Endothelial cell of umbilical vein (primary cell): ENCODE data around the gene CUL2. TPM values are rescaled to one million over a fixed set of nuclear protein-coding genes. Genes with fewer than 3 reads are reported as not detected.

Source experiments
- BruUV-seq: library from RNA; stranded (reverse); fragments of 400-500 nt; replicated peaks from 2 replicates; lab custom pipeline; 2021; lab: Mats Ljungman, UMichigan
- CTCF ChIA-PET: fragments of 300-600, 350-600 bp; sonication (Branson Sonifier 250); formaldehyde crosslinking; loops from one replicate; lab custom pipeline; 2021; ENCODE audit warnings: antibody characterized with exemption, inconsistent platforms; lab: Charles Lee
- POLR2A ChIA-PET: fragments of 300-600, 350-600 bp; sonication (Branson Sonifier 250); formaldehyde crosslinking; loops from one replicate; lab custom pipeline; 2021; ENCODE audit warnings: antibody characterized with exemption, inconsistent platforms; lab: Charles Lee
- DNase-seq: peaks from one replicate; pipeline ENCODE4 v3.0.0-alpha.2; 2011; ENCODE audit warnings: low read depth, low spot score
- FAIRE-seq: peaks from 2 replicates; lab custom pipeline; 2011; peaks lifted over from hg19 to GRCh38; lab: Jason Lieb, UNC
- H2AFZ ChIP-seq: 2 replicates; pipeline ENCODE4 v1.6.0; 2012; ENCODE audit warnings: low read depth, low read length, control low read depth, inconsistent platforms
- H3K27ac ChIP-seq: 2 replicates; pipeline ENCODE4 v1.5.1; 2011; ENCODE audit warnings: low read depth, mild to moderate bottlenecking, control low read depth, low read length, moderate library complexity; ENCODE audit not compliant: insufficient read depth
- H3K27me3 ChIP-seq, 2 experiments: 2 replicates each; pipeline versions ENCODE4 v1.6.0 to v1.6.1; 2011; ENCODE audit warnings: low read length in 2 of 2, mixed read lengths in 1 of 2; ENCODE audit not compliant: control insufficient read depth in 2 of 2, insufficient read depth in 2 of 2
- H3K36me3 ChIP-seq, 2 experiments: 2 replicates in 1 of 2; 3 replicates in 1 of 2; pipeline ENCODE4 v1.5.1; 2011; ENCODE audit warnings: low read length in 2 of 2, mild to moderate bottlenecking in 1 of 2, moderate library complexity in 1 of 2; ENCODE audit not compliant: control insufficient read depth in 2 of 2, insufficient read depth in 2 of 2; ENCODE audit errors: extremely low read depth in 1 of 2
- H3K4me1 ChIP-seq: 3 replicates; pipeline ENCODE4 v1.5.1; 2011; ENCODE audit warnings: mild to moderate bottlenecking, low read length; ENCODE audit not compliant: control insufficient read depth, insufficient read depth; ENCODE audit errors: extremely low read depth
- H3K4me2 ChIP-seq: 2 replicates; pipeline ENCODE4 v1.6.1; 2011; ENCODE audit warnings: low read length, control low read depth, mixed read lengths; ENCODE audit not compliant: insufficient read depth
- H3K4me3 ChIP-seq, 3 experiments: fragments of 200-600 bp in 1 of 3; sonication (generic), shearing (Covaris generic) in 1 of 3; replicated peaks in 1 of 3; 2 replicates each; pipeline ENCODE4 v1.5.1; 2011 to 2016; ENCODE audit warnings: control low read depth in 3 of 3, low read length in 3 of 3, mild to moderate bottlenecking in 2 of 3, inconsistent platforms in 1 of 3, low read depth in 1 of 3, moderate library complexity in 1 of 3; ENCODE audit not compliant: insufficient read depth in 1 of 3
- H3K79me2 ChIP-seq: 2 replicates; pipeline ENCODE4 v1.6.0; 2012; ENCODE audit warnings: low read length, inconsistent platforms; ENCODE audit not compliant: control insufficient read depth, insufficient read depth
- H3K9ac ChIP-seq: replicated peaks from 2 replicates; pipeline ENCODE3; 2011; ENCODE audit warnings: low read length, control low read depth; ENCODE audit not compliant: insufficient read depth; ENCODE audit errors: extremely low read depth
- H3K9me1 ChIP-seq: replicated peaks from 3 replicates; pipeline ENCODE4 v1.6.0; 2011; ENCODE audit warnings: mild to moderate bottlenecking, low read length; ENCODE audit not compliant: control insufficient read depth, insufficient read depth; ENCODE audit errors: extremely low read depth
- H3K9me3 ChIP-seq: replicated peaks from 2 replicates; pipeline ENCODE4 v1.5.1; 2012; ENCODE audit warnings: low read length, inconsistent platforms; ENCODE audit not compliant: control insufficient read depth, insufficient read depth
- H4K20me1 ChIP-seq: replicated peaks from 2 replicates; pipeline ENCODE3; 2011; ENCODE audit warnings: mild to moderate bottlenecking, low read length; ENCODE audit not compliant: control insufficient read depth, insufficient read depth; ENCODE audit errors: extremely low read depth
- CTCF ChIP-seq, 2 donors: IDR thresholded peaks; 1 replicate in 1 of 2; 2 replicates in 1 of 2; pipeline ENCODE4 v1.5.1; 2011; ENCODE audit warnings: low read length in 2 of 2, mild to moderate bottlenecking in 2 of 2, moderate library complexity in 2 of 2, control low read depth in 1 of 2, inconsistent platforms in 1 of 2, low read depth in 1 of 2; ENCODE audit not compliant: insufficient read depth in 1 of 2; ENCODE audit errors: extremely low read depth in 1 of 2
- EZH2 ChIP-seq: IDR thresholded peaks from 2 replicates; pipeline ENCODE4 v1.6.1; 2012; ENCODE audit warnings: borderline replicate concordance, low read depth, mild to moderate bottlenecking, moderate library complexity, low read length, inconsistent platforms; ENCODE audit not compliant: severe bottlenecking
- FOS ChIP-seq: IDR thresholded peaks from 2 replicates; pipeline ENCODE4 v1.6.1; 2011; ENCODE audit warnings: mild to moderate bottlenecking, low read length, moderate library complexity, borderline replicate concordance; ENCODE audit not compliant: insufficient read depth
- GATA2 ChIP-seq: IDR thresholded peaks from 2 replicates; pipeline ENCODE4 v1.7.0; 2011; ENCODE audit warnings: low read depth, mild to moderate bottlenecking, moderate library complexity, mixed read lengths, low read length; ENCODE audit not compliant: insufficient read length, insufficient read depth
- JUN ChIP-seq: IDR thresholded peaks from 2 replicates; pipeline ENCODE4 v1.6.1; 2011; ENCODE audit warnings: borderline replicate concordance, low read depth; ENCODE audit not compliant: insufficient read length, insufficient read depth
- MAX ChIP-seq: IDR thresholded peaks from 2 replicates; pipeline ENCODE4 v1.6.1; 2011; ENCODE audit not compliant: insufficient read depth, insufficient read length
- MYC ChIP-seq: IDR thresholded peaks from one replicate; pipeline ENCODE4 v1.6.1; 2011; ENCODE audit warnings: mild to moderate bottlenecking, low read depth, low read length
- POLR2A ChIP-seq: IDR thresholded peaks from 2 replicates; pipeline ENCODE4 v1.6.1; 2012; ENCODE audit warnings: low read depth, mild to moderate bottlenecking, control low read depth, low read length
- POLR2AphosphoS5 ChIP-seq: IDR thresholded peaks from 2 replicates; pipeline ENCODE4 v1.6.1; 2012; ENCODE audit warnings: low read depth, mild to moderate bottlenecking, control low read depth, low read length, moderate library complexity; ENCODE audit not compliant: insufficient read depth
- dilution Hi-C: fragments of 300-500 bp; cut with MboI; formaldehyde crosslinking; loops from one replicate; pipeline ENCODE4 v1.15.0; 2019; ENCODE audit warnings: low sequenced_read_pairs; ENCODE audit not compliant: extremely low pct_ligation_motif_present
- intact Hi-C: fragments of 100-400 bp; cut with micrococcal nuclease; formaldehyde crosslinking; loops from one replicate; pipeline ENCODE4 v1.10.0; 2022
- polyA plus RNA-seq, 4 experiments: library from polyadenylated mRNA; depleted of rRNA in 3 of 4; stranded (reverse) in 3 of 4; unstranded in 1 of 4; fragments of >200 nt; gene quantifications; 2 replicates each; pipeline versions ENCODE4 v1.2.1 to v1.2.3, GENCODE V29; 2011 to 2012; ENCODE audit warnings: missing spikeins in 1 of 4
- total RNA-seq: library from RNA; stranded (reverse); gene quantifications from 2 replicates; pipeline ENCODE4 v1.2.3, GENCODE V29; 2021

CUL2 gene
- total and polyA plus RNA-seq, 2 donors (not counting 3 experiments of a cell fraction or from before 2014, with no cell fraction given) = 11.6 to 45.3 TPM

- H2AFZ ChIP-seq = no peak overlapping the region
- H3K27ac ChIP-seq = no peak overlapping the region
- ChIA-PET POLR2A (no interaction called here), CTCF (interaction anchor here (1.1 kb wide), 2 partner anchors 31 to 99 kb away, joined by 4 read pairs; no protein-coding TSS in a partner anchor)
- no peak overlapping the region for H3K4me3 ChIP-seq
- H3K4me1 ChIP-seq = no peaks in the 10 kb centered on the region
- no peaks in the 10 kb centered on the region for H3K9me3 ChIP-seq
- no TSS peak for BruUV-seq
- TF ChIP-seq MAX = no peak
- TF ChIP-seq GATA2 = no peak
- no peak for TF ChIP-seq EZH2
- no peak for TF ChIP-seq POLR2AphosphoS5
- TF ChIP-seq POLR2A = no peak
- no peak for TF ChIP-seq FOS
- TF ChIP-seq CTCF (IDR thresholded peaks at IDR 0.05; ENCODE audit: extremely low read depth in 1 of 2, insufficient read depth in 1 of 2, low read depth in 1 of 2, low read length in 2 of 2) = no peak
- TF ChIP-seq MYC = no peak
- no peak for TF ChIP-seq JUN
- no peak overlapping the region for H3K9ac ChIP-seq
- no peaks in the 10 kb centered on the region for H3K36me3 ChIP-seq
- intact Hi-C loops = no loop called here
- H3K4me2 ChIP-seq = no peak overlapping the region
- dilution Hi-C loops = no loop called here
- no peaks in the 10 kb centered on the region for H3K27me3 ChIP-seq
- no peaks in the 10 kb centered on the region for H3K79me2 ChIP-seq
- no peaks in the 10 kb centered on the region for H4K20me1 ChIP-seq
- FAIRE-seq (no peak), DNase-seq (no peak)
- no peaks in the 10 kb centered on the region for H3K9me1 ChIP-seq
Measured at GRCh38 chr10:35097510-35097909, 7.4 kb upstream of the CUL2 start.
